ENCODE measurements around the gene PEX14.

DNA sequence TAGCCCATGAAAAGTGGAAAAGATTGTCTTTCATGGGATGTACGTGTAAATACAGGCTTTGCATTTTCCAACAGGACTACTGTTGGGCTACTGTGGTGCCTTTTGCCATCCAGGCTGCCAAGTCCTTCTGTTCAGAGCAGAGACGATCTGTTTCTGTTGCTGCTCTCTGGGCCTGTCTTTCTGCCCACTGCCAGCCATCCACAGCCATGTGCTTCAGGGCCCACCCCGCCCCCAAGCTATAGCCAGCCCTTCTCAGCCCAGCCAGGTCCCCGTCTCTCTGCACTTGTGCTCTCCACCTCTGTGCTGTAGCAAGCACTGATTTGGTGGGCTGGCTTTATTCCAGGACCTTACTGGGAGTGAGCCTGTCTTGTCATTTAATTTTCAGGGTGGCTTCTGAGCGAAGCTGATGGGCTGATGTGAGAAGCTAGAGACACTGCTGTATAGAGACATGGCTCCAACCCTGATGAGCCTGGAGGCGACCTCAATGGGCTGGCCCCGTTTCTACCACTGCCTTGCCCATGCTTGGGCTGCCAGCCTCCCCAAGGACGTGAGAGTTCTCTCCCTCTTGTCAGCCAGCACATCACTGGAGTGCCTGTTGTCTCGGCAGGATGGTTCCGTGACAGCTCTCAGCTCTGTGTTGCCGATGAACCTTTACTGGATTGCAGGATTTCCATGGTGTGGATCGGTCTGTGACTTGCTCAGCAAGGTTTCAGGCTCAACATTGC lies 137.8 kb downstream of the PEX14 start:
- TF ChIP-seq PHF8 (IDR thresholded peaks at IDR 0.05; ENCODE audit: borderline replicate concordance, low read length), result no peak
- TF ChIP-seq ZHX1 (conservative IDR thresholded peaks at IDR 0.05; ENCODE audit: low read length), result no peak
